BLaER1 (cell line): ENCODE data around the gene FBXO41.

Experiments
- H3K27ac ChIP-seq: shearing (Covaris generic); formaldehyde crosslinking; 2 replicates; pipeline ENCODE4 v1.8.1; 2022
- H3K27me3 ChIP-seq: shearing (Covaris generic); formaldehyde crosslinking; 2 replicates; pipeline ENCODE4 v1.8.1; 2022
- H3K36me3 ChIP-seq: shearing (Covaris generic); formaldehyde crosslinking; 2 replicates; pipeline ENCODE4 v1.8.1; 2022
- H3K4me1 ChIP-seq: shearing (Covaris generic); formaldehyde crosslinking; 2 replicates; pipeline ENCODE4 v1.8.1; 2022
- H3K4me2 ChIP-seq: shearing (Covaris generic); formaldehyde crosslinking; 2 replicates; pipeline ENCODE4 v1.8.1; 2022
- H3K4me3 ChIP-seq: shearing (Covaris generic); formaldehyde crosslinking; 2 replicates; pipeline ENCODE4 v1.8.1; 2022
- H3K9ac ChIP-seq: shearing (Covaris generic); formaldehyde crosslinking; 2 replicates; pipeline ENCODE4 v1.8.1; 2022
- H3K9me3 ChIP-seq: shearing (Covaris generic); formaldehyde crosslinking; 2 replicates; pipeline ENCODE4 v1.8.1; 2022
- H4K20me1 ChIP-seq: shearing (Covaris generic); formaldehyde crosslinking; 2 replicates; pipeline ENCODE4 v1.8.1; 2022
- Cebpa-rat ChIP-seq: shearing (Covaris generic); IDR thresholded peaks from 2 replicates; pipeline ENCODE4 v1.8.1; 2022

Gene FBXO41

DNA sequence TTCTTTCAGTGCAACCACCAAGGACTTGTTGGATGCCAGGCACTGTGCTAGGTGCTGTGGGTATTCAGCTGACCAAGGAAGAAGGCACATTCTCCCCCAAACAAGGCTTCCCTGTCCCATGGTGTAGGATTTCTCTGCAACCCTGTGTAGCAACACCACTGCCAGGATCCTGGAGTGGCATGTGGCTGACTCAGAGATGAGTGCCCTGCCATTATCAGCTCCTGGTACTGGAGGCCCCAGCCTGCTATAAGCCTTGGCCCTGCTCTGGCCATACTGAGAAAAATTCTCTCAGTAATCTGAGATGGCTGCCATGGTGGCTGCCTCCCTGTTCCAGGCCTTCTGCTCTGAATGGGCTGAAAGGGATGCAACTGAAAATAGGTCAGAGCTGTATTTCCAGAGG lies 66.0 kb downstream of the FBXO41 start:
- no peak overlapping the region for H3K4me3 ChIP-seq
- H4K20me1 ChIP-seq = peaks cover 20% of the 10 kb centered on the region; the same call in 1 of the 2 replicates
- H3K9ac ChIP-seq = no peak overlapping the region
- H3K36me3 ChIP-seq = peaks cover 47% of the 10 kb centered on the region
- H3K4me2 ChIP-seq = no peak overlapping the region
- no peaks in the 10 kb centered on the region for H3K9me3 ChIP-seq
- TF ChIP-seq Cebpa-rat = no peak
- H3K27ac ChIP-seq = no peak overlapping the region
- peaks cover 17% of the 10 kb centered on the region for H3K4me1 ChIP-seq
- H3K27me3 ChIP-seq = no peaks in the 10 kb centered on the region

DNA sequence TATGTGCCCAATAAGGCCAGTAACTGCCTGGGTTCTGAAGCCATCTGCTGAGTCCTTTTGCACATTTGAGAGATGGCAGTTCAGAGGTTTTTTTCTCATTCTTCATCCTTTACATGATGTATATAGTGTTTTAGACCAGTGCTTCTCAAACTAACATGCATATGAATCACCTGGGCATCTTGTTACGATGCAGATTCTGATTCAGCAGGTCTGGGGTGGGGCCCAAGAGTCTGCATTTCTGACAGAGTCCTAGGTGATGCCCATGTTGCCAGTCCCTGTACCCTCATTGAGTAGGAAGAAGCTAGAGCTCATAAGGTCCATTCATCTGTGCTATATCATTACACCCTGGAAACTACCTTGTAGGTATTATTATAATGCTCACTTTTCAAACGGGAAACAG lies 66.5 kb downstream of the FBXO41 start:
- Histone ChIP-seq H3K4me3 (no peak overlapping the region), H3K27ac (no peak overlapping the region), H4K20me1 (peaks cover 20% of the 10 kb centered on the region; the same call in 1 of the 2 replicates), H3K27me3 (no peaks in the 10 kb centered on the region), H3K9me3 (no peaks in the 10 kb centered on the region), H3K9ac (no peak overlapping the region), H3K36me3 (peaks cover 42% of the 10 kb centered on the region), H3K4me2 (no peak overlapping the region), H3K4me1 (peaks cover 22% of the 10 kb centered on the region)
- no peak for TF ChIP-seq Cebpa-rat

DNA sequence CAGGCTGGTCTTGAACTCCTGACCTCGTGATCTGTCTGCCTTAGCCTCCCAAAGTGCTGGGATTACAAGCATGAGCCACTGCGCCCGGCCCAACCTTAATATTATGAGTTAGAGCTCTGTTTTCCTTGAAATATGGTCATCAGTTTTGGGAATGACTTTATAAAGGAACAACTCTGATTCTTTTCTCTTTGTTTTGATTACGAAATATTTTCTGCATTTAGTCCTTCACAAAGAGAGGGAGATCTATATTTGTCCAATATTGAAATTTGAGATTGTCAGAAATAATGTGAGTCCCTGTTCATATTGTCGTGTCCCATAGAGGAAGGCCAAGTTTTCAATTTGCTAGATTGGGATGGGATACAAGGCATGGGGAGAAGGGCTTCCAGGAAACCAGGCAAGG lies 67.1 kb downstream of the FBXO41 start:
- H4K20me1 ChIP-seq = peaks cover 20% of the 10 kb centered on the region; the same call in 1 of the 2 replicates
- TF ChIP-seq Cebpa-rat = peak; percentile 23; the same call in 1 of the 2 replicates
- H3K9ac ChIP-seq = no peak overlapping the region
- peaks cover 35% of the 10 kb centered on the region for H3K36me3 ChIP-seq
- peaks cover 29% of the 10 kb centered on the region for H3K4me1 ChIP-seq
- H3K27ac ChIP-seq = no peak overlapping the region
- H3K27me3 ChIP-seq = no peaks in the 10 kb centered on the region
- H3K4me3 ChIP-seq = no peak overlapping the region
- no peak overlapping the region for H3K4me2 ChIP-seq
- no peaks in the 10 kb centered on the region for H3K9me3 ChIP-seq

DNA sequence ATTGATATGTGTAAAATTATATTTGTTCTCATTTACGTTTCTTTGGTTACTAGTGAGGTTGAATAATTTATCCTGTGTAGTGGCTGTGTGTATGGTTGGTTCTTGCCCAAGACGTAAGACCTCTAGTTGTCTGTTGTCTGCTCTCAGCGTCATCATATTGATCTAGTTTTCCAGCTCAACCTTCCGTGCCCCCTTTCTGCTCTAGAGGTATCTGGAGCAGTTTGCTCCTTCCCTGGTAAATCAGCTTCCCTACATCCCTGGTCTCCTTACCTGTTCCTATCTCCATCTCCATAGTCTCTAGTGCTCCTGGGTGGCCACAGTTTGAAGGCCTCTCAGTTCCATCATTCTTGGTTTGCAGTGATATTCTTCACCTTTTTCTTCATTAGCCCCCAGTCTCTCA lies 69.0 kb downstream of the FBXO41 start:
- Histone ChIP-seq H3K36me3 (peaks cover 16% of the 10 kb centered on the region; the same call in 1 of the 2 replicates), H3K9ac (no peak overlapping the region), H3K4me1 (peaks cover 34% of the 10 kb centered on the region), H3K4me3 (0 out of 2 replicates have a peak overlapping the region, but pooled peaks have one; percentile 75), H3K4me2 (peak overlapping the region; percentile 80), H3K27me3 (no peaks in the 10 kb centered on the region), H4K20me1 (peaks cover 20% of the 10 kb centered on the region; the same call in 1 of the 2 replicates), H3K27ac (no peak overlapping the region), H3K9me3 (no peaks in the 10 kb centered on the region)
- no peak for TF ChIP-seq Cebpa-rat

DNA sequence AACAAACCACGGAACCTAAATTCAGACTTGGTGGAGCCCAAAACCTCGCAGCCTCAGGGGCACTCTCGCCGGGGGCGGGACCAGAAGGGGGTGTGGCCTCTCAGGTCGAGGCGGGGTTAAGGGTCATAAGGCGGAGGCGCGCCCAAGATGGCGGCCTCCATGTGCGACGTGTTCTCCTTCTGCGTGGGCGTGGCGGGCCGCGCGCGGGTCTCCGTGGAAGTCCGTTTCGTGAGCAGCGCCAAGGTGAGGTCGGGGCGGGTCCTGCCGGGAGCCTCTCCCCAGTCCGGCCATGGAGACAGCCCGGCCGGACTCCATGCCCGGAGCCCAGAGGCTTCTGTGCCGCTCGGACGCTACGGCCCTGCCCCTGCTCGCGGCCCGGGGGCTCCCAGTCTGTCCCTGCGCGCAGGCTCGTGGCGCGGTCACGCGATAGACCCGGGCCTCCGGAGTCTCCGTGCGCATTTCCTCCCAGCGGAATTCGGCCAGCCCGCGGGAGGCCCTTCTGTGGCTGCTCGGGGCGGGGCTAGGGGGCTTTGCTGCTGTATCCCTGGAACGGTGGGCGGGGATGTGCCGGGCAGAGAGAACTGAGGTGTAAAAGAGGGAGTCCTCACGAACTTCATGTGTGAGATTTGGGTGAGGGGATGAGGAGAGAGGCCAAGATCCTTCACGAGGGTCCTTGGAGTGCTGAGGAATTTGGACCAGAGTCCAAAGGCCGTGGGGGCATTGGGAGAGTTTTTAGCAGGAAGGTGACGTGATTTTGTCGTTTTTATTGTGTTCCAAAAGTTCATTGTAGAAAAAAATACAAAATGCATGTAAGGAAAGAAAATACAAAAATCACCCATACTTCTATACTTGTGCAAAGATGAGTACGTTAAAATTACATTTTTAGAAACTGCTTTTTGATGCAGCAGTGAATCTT lies 69.9 kb downstream of the FBXO41 start, which contains the start of gene SMYD5:
Gene SMYD5, plus strand, starts transcription at position 126 of the 916 bp plus-strand sequence. Its CDS starts 22 bp downstream, at position 148.
- H4K20me1 ChIP-seq = peaks cover 20% of the 10 kb centered on the region; the same call in 1 of the 2 replicates
- peak within 1 kb of the TSS; percentile 75 for H3K4me3 ChIP-seq
- peak within 1 kb of the TSS; percentile 80 for H3K4me2 ChIP-seq
- peak within 1 kb of the TSS; percentile 81 for H3K9ac ChIP-seq
- peaks cover 8% of the 10 kb centered on the region; the same call in 1 of the 2 replicates for H3K36me3 ChIP-seq
- no peaks in the 10 kb centered on the region for H3K9me3 ChIP-seq
- peaks cover 34% of the 10 kb centered on the region for H3K4me1 ChIP-seq
- TF ChIP-seq Cebpa-rat = no peak
- no peaks in the 10 kb centered on the region for H3K27me3 ChIP-seq
- H3K27ac ChIP-seq = peak within 1 kb of the TSS; percentile 88

DNA sequence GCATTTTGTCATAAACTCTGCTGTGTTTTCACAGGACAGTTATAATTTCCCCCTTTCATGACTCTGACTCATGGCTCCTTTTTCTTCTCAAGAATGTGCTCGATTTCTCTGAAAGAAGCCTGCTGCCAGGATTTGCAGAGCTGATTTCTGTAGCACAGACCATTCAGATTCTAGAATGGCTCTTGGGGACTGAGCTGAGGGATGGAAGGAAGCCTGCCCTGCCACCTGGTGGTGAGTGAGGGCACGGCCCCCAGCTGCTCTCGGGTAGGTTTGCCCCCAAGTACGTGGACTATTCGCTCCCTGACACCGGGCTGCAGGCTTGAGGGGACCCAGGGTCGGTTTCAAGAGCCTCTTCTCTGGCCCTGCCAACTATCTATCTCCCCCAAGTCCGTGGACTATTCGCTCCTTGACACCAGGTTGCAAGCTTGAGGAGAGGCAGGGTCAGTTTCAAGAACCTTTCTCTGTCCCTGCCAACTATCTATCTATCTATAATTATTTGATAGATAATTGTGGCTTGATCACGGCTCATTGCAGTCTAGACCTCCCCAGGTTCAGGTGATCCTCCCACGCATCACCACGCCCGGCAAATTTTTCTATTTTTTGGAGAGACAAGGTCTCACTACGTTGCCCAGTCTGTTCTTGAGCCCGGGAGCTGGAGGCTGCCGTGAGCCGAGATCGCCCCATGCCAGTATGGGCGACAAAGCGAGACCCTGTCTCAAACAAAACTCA lies 71.7 kb downstream of the FBXO41 start:
- TF ChIP-seq Cebpa-rat = no peak
- Histone ChIP-seq H3K36me3 (no peaks in the 10 kb centered on the region), H3K27me3 (no peaks in the 10 kb centered on the region), H3K9ac (peak overlapping the region; percentile 81; the same call in 1 of the 2 replicates), H3K4me2 (peak overlapping the region; percentile 80), H3K4me3 (peak overlapping the region; percentile 75), H3K9me3 (no peaks in the 10 kb centered on the region), H3K27ac (no peak overlapping the region), H4K20me1 (peaks cover 7% of the 10 kb centered on the region; the same call in 1 of the 2 replicates), H3K4me1 (peaks cover 34% of the 10 kb centered on the region)

DNA sequence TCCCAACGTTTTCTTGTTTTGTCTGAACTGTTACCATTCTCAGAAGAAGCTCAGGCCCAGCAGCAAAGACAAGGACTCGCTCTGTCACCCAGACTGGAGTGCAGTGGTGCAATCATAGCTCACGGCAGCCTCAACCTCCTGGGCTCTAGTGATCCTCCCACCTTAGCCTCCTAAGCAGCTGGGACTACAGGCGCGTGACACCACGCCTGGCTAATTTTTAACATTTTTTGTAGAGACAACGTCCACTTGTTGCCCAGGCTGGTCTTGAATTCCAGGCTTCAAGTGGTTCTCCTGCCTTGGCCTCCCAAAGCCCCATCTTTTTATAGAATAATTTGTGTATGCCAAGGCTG lies 72.2 kb downstream of the FBXO41 start:
- H3K4me3 ChIP-seq = no peak overlapping the region
- TF ChIP-seq Cebpa-rat = no peak
- H3K27me3 ChIP-seq = no peaks in the 10 kb centered on the region
- H3K9ac ChIP-seq = no peak overlapping the region
- peaks cover 34% of the 10 kb centered on the region for H3K4me1 ChIP-seq
- no peaks in the 10 kb centered on the region for H3K9me3 ChIP-seq
- H4K20me1 ChIP-seq = 0 out of 2 replicates have a peak, but pooled peaks cover 2% of the 10 kb centered on the region
- H3K27ac ChIP-seq = no peak overlapping the region
- no peaks in the 10 kb centered on the region for H3K36me3 ChIP-seq
- peak overlapping the region; percentile 80 for H3K4me2 ChIP-seq

DNA sequence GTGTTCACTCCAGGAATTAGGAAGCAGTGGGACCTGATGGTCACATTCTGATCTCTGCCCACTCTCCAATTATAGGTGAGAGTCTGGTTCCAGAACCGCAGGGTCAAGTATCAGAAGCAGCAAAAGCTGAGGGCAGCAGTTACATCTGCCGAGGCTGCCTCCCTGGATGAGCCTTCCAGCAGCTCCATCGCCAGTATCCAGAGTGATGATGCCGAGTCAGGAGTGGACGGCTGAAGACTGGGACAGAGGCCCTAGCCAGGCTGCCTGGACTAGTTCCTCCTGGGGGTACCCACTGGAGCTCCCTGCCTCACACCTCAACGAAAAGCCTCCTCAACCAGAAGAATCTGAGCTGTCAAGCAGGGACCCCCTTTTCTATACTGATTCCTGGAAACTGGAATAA lies 73.6 kb downstream of the FBXO41 start:
- Histone ChIP-seq H3K27ac (no peak overlapping the region), H3K36me3 (no peaks in the 10 kb centered on the region), H3K4me1 (peaks cover 34% of the 10 kb centered on the region), H3K9me3 (no peaks in the 10 kb centered on the region), H4K20me1 (no peaks in the 10 kb centered on the region), H3K4me3 (no peak overlapping the region), H3K9ac (no peak overlapping the region), H3K27me3 (no peaks in the 10 kb centered on the region), H3K4me2 (no peak overlapping the region)
- TF ChIP-seq Cebpa-rat = no peak

DNA sequence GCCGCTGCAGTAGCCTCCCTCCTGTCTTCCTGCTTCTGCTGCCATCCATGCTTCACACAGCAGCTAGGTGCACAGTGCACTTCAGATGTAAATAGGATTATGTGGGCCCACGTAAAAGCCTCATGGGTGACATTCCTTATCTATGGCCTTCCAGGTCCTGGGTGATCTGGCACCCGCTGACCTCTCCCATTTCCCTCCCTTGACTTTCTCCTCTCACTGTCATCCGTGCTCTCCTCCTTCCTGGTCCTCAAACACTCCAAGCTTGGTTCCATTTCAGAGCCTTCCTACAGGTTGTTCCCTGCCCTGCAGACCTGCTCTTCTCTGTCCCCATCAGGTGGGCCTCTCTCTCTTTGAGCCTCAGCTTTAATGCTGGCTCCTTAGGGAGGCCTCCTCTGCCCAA lies 74.3 kb downstream of the FBXO41 start:
- Histone ChIP-seq H3K9me3 (no peaks in the 10 kb centered on the region), H3K27ac (no peak overlapping the region)

More for the DNA sequence above, 74.3 kb downstream of the FBXO41 start:
- H3K4me2 ChIP-seq = no peak overlapping the region
- no peak overlapping the region for H3K4me3 ChIP-seq
- H3K9ac ChIP-seq = no peak overlapping the region
- no peak for TF ChIP-seq Cebpa-rat
- H4K20me1 ChIP-seq = no peaks in the 10 kb centered on the region
- H3K27me3 ChIP-seq = no peaks in the 10 kb centered on the region
- no peaks in the 10 kb centered on the region for H3K36me3 ChIP-seq
- peaks cover 27% of the 10 kb centered on the region for H3K4me1 ChIP-seq
